Measurements from ENCODE around the gene ITGA8. TPM values are rescaled to one million over a fixed set of nuclear protein-coding genes. Genes with fewer than 3 reads are reported as not detected.

Gene ITGA8
- polyA plus RNA-seq, 3 donors, result not detected

GRCh38 chr10:15474671-15475070 lies 245.1 kb downstream of the ITGA8 start:
- Histone ChIP-seq H3K27ac (ENCODE audit: low read depth in 1 of 2, low read length in 2 of 2) (no peak overlapping the region), H3K4me2 (replicated peaks; ENCODE audit: extremely low read depth, low read length, poor library complexity, severe bottlenecking) (no peak overlapping the region), H3K27me3 (ENCODE audit: control insufficient read depth in 2 of 2, insufficient read depth in 2 of 2, low read length in 2 of 2) (no peaks in the 10 kb centered on the region), H3K79me2 (ENCODE audit: insufficient read depth, low read length) (no peaks in the 10 kb centered on the region), H3K9ac (ENCODE audit: insufficient read depth, low read length, poor library complexity, severe bottlenecking) (no peak overlapping the region), H3K4me3 (replicated peaks in 1 of 3; ENCODE audit: low read depth in 2 of 3, low read length in 3 of 3) (no peak overlapping the region), H4K20me1 (ENCODE audit: insufficient read depth, low read length) (no peaks in the 10 kb centered on the region), H3K9me3 (replicated peaks in 1 of 2; ENCODE audit: control insufficient read depth in 1 of 2, insufficient read depth in 1 of 2, low read length in 2 of 2) (no peaks in the 10 kb centered on the region), H2AFZ (ENCODE audit: insufficient read depth, low read depth, low read length, poor library complexity, severe bottlenecking) (no peak overlapping the region), H3K36me3 (replicated peaks in 1 of 2; ENCODE audit: control insufficient read depth in 1 of 2, insufficient read depth in 2 of 2, low read length in 2 of 2) (no peaks in the 10 kb centered on the region), H3K4me1 (ENCODE audit: control insufficient read depth in 1 of 2, insufficient read depth in 2 of 2, low read length in 2 of 2) (no peaks in the 10 kb centered on the region)
- Mint-ChIP-seq H3K36me3 (no peaks in the 10 kb centered on the region), H3K4me3 (no peak overlapping the region), H3K4me1 (no peaks in the 10 kb centered on the region), H3K27ac (no peak overlapping the region), H3K27me3 (ENCODE audit: low read depth in 3 of 3) (peaks cover 2 to 11% (median 7%) of the 10 kb centered on the region in 3 donors), H3K9me3 (peaks cover 0 to 7% (median 2%) of the 10 kb centered on the region in 7 donors)
- no peak for DNase-seq
- WGBS (ENCODE audit: insufficient coverage), result no CpG with 5 or more reads among the region's 2 CpGs
- TF ChIP-seq CTCF (IDR thresholded peaks at IDR 0.05), result no peak
- intact Hi-C loops (cut with micrococcal nuclease), result no loop called here

- Mint-ChIP-seq H3K4me3 (no peak overlapping the region), H3K27me3 (ENCODE audit: low read depth in 3 of 3) (peaks cover 2 to 8% (median 7%) of the 10 kb centered on the region in 3 donors), H3K36me3 (no peaks in the 10 kb centered on the region), H3K9me3 (peaks cover 0 to 7% (median 2%) of the 10 kb centered on the region in 7 donors), H3K4me1 (no peaks in the 10 kb centered on the region), H3K27ac (no peak overlapping the region)
- no peaks in the 10 kb centered on the region for H3K36me3 ChIP-seq (replicated peaks in 1 of 2; ENCODE audit: control insufficient read depth in 1 of 2, insufficient read depth in 2 of 2, low read length in 2 of 2)
- no peak overlapping the region for H3K27ac ChIP-seq (ENCODE audit: low read depth in 1 of 2, low read length in 2 of 2)
- no peak overlapping the region for H3K4me3 ChIP-seq (replicated peaks in 1 of 3; ENCODE audit: low read depth in 2 of 3, low read length in 3 of 3)
- H3K79me2 ChIP-seq (ENCODE audit: insufficient read depth, low read length), result no peaks in the 10 kb centered on the region
- no peaks in the 10 kb centered on the region for H4K20me1 ChIP-seq (ENCODE audit: insufficient read depth, low read length)
- no peak overlapping the region for H3K4me2 ChIP-seq (replicated peaks; ENCODE audit: extremely low read depth, low read length, poor library complexity, severe bottlenecking)
- no peak for TF ChIP-seq CTCF (IDR thresholded peaks at IDR 0.05)
- no peaks in the 10 kb centered on the region for H3K27me3 ChIP-seq (ENCODE audit: control insufficient read depth in 2 of 2, insufficient read depth in 2 of 2, low read length in 2 of 2)
- intact Hi-C loops (cut with micrococcal nuclease), result no loop called here
- no peaks in the 10 kb centered on the region for H3K4me1 ChIP-seq (ENCODE audit: control insufficient read depth in 1 of 2, insufficient read depth in 2 of 2, low read length in 2 of 2)
- H3K9me3 ChIP-seq (replicated peaks in 1 of 2; ENCODE audit: control insufficient read depth in 1 of 2, insufficient read depth in 1 of 2, low read length in 2 of 2), result no peaks in the 10 kb centered on the region
- no peak for DNase-seq
- no peak overlapping the region for H3K9ac ChIP-seq (ENCODE audit: insufficient read depth, low read length, poor library complexity, severe bottlenecking)
- WGBS (ENCODE audit: insufficient coverage), result 71% methylated on average over 2 of the region's 5 CpGs
- no peak overlapping the region for H2AFZ ChIP-seq (ENCODE audit: insufficient read depth, low read depth, low read length, poor library complexity, severe bottlenecking)
Measured at GRCh38 chr10:15473396-15473767, 246.3 kb downstream of the ITGA8 start.
